Panc1 (cell line): ENCODE measurements around the gene DSG1. TPM values are rescaled to one million over a fixed set of nuclear protein-coding genes. Genes with fewer than 3 reads are reported as not detected.

Experiments
- ATAC-seq: fragments of 200-7000 bp; cut with Tn5 transposase; 2 replicates; pipeline ENCODE4 v1.9.1; 2020; ENCODE audit warnings: mild to moderate bottlenecking, moderate library complexity
- BruUV-seq: library from RNA; stranded (reverse); fragments of 400-500 nt; replicated peaks from 2 replicates; lab custom pipeline; 2021; lab: Mats Ljungman, UMichigan
- CTCF ChIA-PET: fragments of 300-600 bp; sonication (Branson Sonifier 250); formaldehyde crosslinking; loops from one replicate; lab custom pipeline; 2022; ENCODE audit warnings: antibody characterized with exemption; lab: Charles Lee
- POLR2A ChIA-PET: fragments of 300-600 bp; sonication (Branson Sonifier 250); formaldehyde crosslinking; loops from one replicate; lab custom pipeline; 2022; ENCODE audit warnings: antibody characterized with exemption; lab: Charles Lee
- DNase-seq: peaks from one replicate; pipeline ENCODE4 v3.0.0-alpha.2; 2010; ENCODE audit warnings: low read depth, low spot score
- H3K27ac ChIP-seq: 2 replicates; pipeline ENCODE4 v1.5.1; 2011; ENCODE audit warnings: mild to moderate bottlenecking, low read length, inconsistent platforms
- H3K27me3 ChIP-seq: fragments of 200-500 bp; sonication (Bioruptor generic); 2 replicates; pipeline ENCODE4 v1.6.0; 2014; ENCODE audit warnings: low read length, inconsistent platforms; ENCODE audit not compliant: control insufficient read depth, insufficient read depth
- H3K36me3 ChIP-seq: fragments of 200-500 bp; sonication (Bioruptor generic); 2 replicates; pipeline ENCODE4 v1.5.1; 2014; ENCODE audit warnings: inconsistent platforms, mild to moderate bottlenecking, low read length, moderate library complexity; ENCODE audit not compliant: control insufficient read depth, insufficient read depth
- H3K4me1 ChIP-seq: 2 replicates; pipeline ENCODE4 v1.5.1; 2011; ENCODE audit warnings: inconsistent platforms, mild to moderate bottlenecking, low read length, moderate library complexity; ENCODE audit not compliant: control insufficient read depth, insufficient read depth
- H3K4me3 ChIP-seq, 2 experiments: 2 replicates each; pipeline ENCODE4 v1.5.1; 2011 to 2012; ENCODE audit warnings: low read depth in 2 of 2, low read length in 2 of 2, mild to moderate bottlenecking in 2 of 2, inconsistent platforms in 1 of 2, moderate library complexity in 1 of 2
- H3K9me3 ChIP-seq: fragments of 200-500 bp; sonication (Bioruptor generic); 2 replicates; pipeline ENCODE4 v1.5.1; 2014; ENCODE audit warnings: low read depth, mild to moderate bottlenecking, inconsistent platforms, low read length, moderate library complexity; ENCODE audit not compliant: control insufficient read depth, insufficient read depth
- POLR2AphosphoS5 ChIP-seq: IDR thresholded peaks from 2 replicates; pipeline ENCODE4 v1.6.1; 2012; ENCODE audit warnings: mild to moderate bottlenecking, low read depth, low read length, moderate library complexity
- SIN3A ChIP-seq: IDR thresholded peaks from 2 replicates; pipeline ENCODE4 v1.6.1; 2012; ENCODE audit warnings: low read depth, mild to moderate bottlenecking, low read length, moderate library complexity, borderline replicate concordance; ENCODE audit not compliant: insufficient read depth
- TCF7L2 ChIP-seq: IDR thresholded peaks from 2 replicates; pipeline ENCODE4 v1.6.1; 2011; ENCODE audit warnings: mild to moderate bottlenecking, low read depth, low read length, inconsistent platforms
- in situ Hi-C: cut with HindIII; loops from 2 replicates; pipeline ENCODE4 v1.10.0; 2016; ENCODE audit warnings: low sequenced_read_pairs, low pct_unique_long_range_greater_than_20kb
- intact Hi-C: fragments of 100-400 bp; cut with micrococcal nuclease; formaldehyde crosslinking; loops from one replicate; pipeline ENCODE4 v1.10.0; 2022; ENCODE audit not compliant: unreplicated experiment
- total RNA-seq: library from RNA; stranded (reverse); gene quantifications from one replicate; pipeline ENCODE4 v1.2.1, GENCODE V29; 2021; ENCODE audit not compliant: unreplicated experiment
- TF ChIP-seq, protein P1 (sequence below), 2 experiments: IDR thresholded peaks; 2 replicates each; pipeline ENCODE4 v1.6.1; 2011 to 2012; ENCODE audit warnings: low read depth in 2 of 2, control low read depth in 1 of 2, low read length in 1 of 2, mild to moderate bottlenecking in 1 of 2, moderate library complexity in 1 of 2; ENCODE audit not compliant: insufficient read depth in 1 of 2
- TF ChIP-seq, protein P2 (sequence below): fragments of 450-650 bp; IDR thresholded peaks from 2 replicates; pipeline ENCODE4 v1.5.1; 2017; ENCODE audit warnings: mild to moderate bottlenecking

DSG1 gene
- total RNA-seq, 1 experiment from 2014 or later = not detected

DNA sequence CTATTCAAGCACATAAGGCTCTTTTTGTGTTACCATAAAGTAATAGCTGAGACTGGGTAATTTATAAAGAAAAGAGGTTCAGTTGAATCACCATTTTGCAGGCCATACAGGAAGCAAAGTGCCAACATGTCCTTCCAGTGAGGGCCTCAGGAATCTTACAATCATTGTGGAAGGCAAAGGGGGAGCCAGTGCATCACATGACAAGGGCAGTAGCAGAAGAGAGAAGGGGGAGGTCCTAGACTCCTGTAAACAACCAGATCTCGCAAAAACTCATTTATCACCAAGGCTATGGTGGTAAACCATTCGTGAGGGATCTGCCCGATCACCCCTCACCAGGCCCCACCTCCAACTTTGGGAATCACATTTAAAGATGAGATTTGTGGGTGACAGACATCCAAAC is 75.3 kb downstream of the DSG1 start:
- TF ChIP-seq POLR2AphosphoS5 (no peak), SIN3A (no peak)
- CTCF ChIA-PET = no interaction called here
- no peaks in the 10 kb centered on the region for H3K9me3 ChIP-seq
- no peaks in the 10 kb centered on the region for H3K4me1 ChIP-seq
- H3K4me3 ChIP-seq = no peak overlapping the region
- intact Hi-C loops (no loop called here), in situ Hi-C loops (no loop called here)
- POLR2A ChIA-PET = no interaction called here
- no peak overlapping the region for H3K27ac ChIP-seq
- H3K27me3 ChIP-seq = no peaks in the 10 kb centered on the region
- no peaks in the 10 kb centered on the region for H3K36me3 ChIP-seq
- no peak for DNase-seq
- no TSS peak for BruUV-seq
- ATAC-seq = no peak

DNA sequence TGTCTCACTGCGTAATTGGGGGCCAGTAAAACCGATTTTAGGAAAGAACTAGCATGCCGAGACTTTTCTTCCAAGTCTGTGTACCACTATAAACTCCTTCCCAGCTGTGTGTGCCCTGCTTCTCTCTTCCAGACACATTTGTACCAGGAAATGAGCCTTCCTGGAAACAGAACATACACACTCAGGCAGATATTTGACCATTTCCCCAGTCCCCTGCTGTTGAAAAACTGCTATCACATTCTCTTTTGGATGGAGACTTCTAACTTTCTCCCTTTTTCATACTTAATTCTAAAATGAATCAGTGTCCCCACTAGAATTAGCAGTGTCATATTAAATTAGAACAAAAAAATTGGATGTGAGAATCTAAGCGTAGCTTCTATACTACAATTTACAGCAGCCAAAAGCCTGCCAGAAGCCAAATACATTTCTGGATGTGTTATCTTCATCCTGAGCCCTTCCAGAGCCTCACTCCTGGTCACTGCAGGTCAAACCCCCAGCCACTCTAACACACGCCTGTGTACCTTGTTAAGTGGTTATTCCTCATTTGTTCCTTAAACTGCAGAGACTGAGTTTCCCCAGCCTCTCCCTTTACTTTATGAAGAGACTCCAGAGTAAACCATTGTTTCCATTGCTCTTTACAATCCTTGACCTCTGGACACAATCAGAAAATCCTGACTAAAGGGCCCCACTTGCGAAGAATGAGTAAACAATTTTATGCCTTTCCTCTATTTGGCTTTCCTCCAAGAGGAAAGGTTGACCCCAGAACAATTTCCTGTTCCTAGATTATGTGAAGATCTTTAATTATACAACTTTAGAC is 79.0 kb downstream of the DSG1 start:
- BruUV-seq = no TSS peak
- H3K36me3 ChIP-seq = no peaks in the 10 kb centered on the region
- H3K9me3 ChIP-seq = no peaks in the 10 kb centered on the region
- no peak overlapping the region for H3K27ac ChIP-seq
- H3K4me1 ChIP-seq = no peaks in the 10 kb centered on the region
- H3K27me3 ChIP-seq = no peaks in the 10 kb centered on the region
- intact Hi-C loops = no loop called here
- TF ChIP-seq, protein P1, sequence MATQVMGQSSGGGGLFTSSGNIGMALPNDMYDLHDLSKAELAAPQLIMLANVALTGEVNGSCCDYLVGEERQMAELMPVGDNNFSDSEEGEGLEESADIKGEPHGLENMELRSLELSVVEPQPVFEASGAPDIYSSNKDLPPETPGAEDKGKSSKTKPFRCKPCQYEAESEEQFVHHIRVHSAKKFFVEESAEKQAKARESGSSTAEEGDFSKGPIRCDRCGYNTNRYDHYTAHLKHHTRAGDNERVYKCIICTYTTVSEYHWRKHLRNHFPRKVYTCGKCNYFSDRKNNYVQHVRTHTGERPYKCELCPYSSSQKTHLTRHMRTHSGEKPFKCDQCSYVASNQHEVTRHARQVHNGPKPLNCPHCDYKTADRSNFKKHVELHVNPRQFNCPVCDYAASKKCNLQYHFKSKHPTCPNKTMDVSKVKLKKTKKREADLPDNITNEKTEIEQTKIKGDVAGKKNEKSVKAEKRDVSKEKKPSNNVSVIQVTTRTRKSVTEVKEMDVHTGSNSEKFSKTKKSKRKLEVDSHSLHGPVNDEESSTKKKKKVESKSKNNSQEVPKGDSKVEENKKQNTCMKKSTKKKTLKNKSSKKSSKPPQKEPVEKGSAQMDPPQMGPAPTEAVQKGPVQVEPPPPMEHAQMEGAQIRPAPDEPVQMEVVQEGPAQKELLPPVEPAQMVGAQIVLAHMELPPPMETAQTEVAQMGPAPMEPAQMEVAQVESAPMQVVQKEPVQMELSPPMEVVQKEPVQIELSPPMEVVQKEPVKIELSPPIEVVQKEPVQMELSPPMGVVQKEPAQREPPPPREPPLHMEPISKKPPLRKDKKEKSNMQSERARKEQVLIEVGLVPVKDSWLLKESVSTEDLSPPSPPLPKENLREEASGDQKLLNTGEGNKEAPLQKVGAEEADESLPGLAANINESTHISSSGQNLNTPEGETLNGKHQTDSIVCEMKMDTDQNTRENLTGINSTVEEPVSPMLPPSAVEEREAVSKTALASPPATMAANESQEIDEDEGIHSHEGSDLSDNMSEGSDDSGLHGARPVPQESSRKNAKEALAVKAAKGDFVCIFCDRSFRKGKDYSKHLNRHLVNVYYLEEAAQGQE (IDR thresholded peaks at IDR 0.05; ENCODE audit: insufficient read depth in 1 of 2, low read depth in 2 of 2, low read length in 1 of 2) = no peak
- TF ChIP-seq, protein P2, sequence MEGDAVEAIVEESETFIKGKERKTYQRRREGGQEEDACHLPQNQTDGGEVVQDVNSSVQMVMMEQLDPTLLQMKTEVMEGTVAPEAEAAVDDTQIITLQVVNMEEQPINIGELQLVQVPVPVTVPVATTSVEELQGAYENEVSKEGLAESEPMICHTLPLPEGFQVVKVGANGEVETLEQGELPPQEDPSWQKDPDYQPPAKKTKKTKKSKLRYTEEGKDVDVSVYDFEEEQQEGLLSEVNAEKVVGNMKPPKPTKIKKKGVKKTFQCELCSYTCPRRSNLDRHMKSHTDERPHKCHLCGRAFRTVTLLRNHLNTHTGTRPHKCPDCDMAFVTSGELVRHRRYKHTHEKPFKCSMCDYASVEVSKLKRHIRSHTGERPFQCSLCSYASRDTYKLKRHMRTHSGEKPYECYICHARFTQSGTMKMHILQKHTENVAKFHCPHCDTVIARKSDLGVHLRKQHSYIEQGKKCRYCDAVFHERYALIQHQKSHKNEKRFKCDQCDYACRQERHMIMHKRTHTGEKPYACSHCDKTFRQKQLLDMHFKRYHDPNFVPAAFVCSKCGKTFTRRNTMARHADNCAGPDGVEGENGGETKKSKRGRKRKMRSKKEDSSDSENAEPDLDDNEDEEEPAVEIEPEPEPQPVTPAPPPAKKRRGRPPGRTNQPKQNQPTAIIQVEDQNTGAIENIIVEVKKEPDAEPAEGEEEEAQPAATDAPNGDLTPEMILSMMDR = no peak
- TF ChIP-seq TCF7L2 (no peak), POLR2AphosphoS5 (no peak), SIN3A (no peak)
- no peak for DNase-seq
- CTCF ChIA-PET = no interaction called here
- H3K4me3 ChIP-seq = no peak overlapping the region
- POLR2A ChIA-PET = no interaction called here
- in situ Hi-C loops = no loop called here
- no peak for ATAC-seq

DNA sequence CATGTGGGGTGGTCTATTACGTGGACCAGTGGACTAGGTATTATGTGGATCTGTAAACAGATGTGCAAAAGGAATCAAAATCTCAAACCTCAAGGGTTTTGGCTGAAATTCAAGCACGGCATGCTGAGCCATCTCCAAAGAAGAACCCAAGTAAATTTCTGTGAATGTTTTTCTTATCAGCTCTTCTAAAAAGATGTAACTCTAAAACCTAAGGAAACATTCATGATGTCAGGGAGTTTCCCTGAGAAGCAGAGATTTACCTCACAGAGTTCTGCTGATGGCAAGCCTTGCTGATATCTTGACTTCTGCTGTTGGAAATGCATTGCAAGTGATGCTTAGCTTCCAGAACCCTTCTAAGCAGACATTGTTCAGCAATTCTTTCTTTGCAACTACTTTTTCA is 80.2 kb downstream of the DSG1 start:
- Histone ChIP-seq H3K4me1 (no peaks in the 10 kb centered on the region), H3K27me3 (no peaks in the 10 kb centered on the region), H3K27ac (no peak overlapping the region), H3K9me3 (no peaks in the 10 kb centered on the region), H3K36me3 (no peaks in the 10 kb centered on the region), H3K4me3 (no peak overlapping the region)
- in situ Hi-C loops = no loop called here
- ChIA-PET POLR2A (no interaction called here), CTCF (no interaction called here)
- TF ChIP-seq, protein P1 (IDR thresholded peaks at IDR 0.05; ENCODE audit: insufficient read depth in 1 of 2, low read depth in 2 of 2, low read length in 1 of 2) = no peak
- TF ChIP-seq POLR2AphosphoS5 (no peak), TCF7L2 (no peak), SIN3A (no peak)
- BruUV-seq = no TSS peak
- intact Hi-C loops = no loop called here
- DNase-seq (no peak), ATAC-seq (no peak)
